ENCODE measurements around the gene FBXO8. TPM values are rescaled to one million over a fixed set of nuclear protein-coding genes. Genes with fewer than 3 reads are reported as not detected.
"Not testable (repeated sequence)": the region's sequence is repeated elsewhere in the genome, so short reads cannot be mapped to it uniquely, and the experiment has no call there.

Gene FBXO8, protein sequence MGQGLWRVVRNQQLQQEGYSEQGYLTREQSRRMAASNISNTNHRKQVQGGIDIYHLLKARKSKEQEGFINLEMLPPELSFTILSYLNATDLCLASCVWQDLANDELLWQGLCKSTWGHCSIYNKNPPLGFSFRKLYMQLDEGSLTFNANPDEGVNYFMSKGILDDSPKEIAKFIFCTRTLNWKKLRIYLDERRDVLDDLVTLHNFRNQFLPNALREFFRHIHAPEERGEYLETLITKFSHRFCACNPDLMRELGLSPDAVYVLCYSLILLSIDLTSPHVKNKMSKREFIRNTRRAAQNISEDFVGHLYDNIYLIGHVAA
- 35.0 TPM for total RNA-seq

DNA sequence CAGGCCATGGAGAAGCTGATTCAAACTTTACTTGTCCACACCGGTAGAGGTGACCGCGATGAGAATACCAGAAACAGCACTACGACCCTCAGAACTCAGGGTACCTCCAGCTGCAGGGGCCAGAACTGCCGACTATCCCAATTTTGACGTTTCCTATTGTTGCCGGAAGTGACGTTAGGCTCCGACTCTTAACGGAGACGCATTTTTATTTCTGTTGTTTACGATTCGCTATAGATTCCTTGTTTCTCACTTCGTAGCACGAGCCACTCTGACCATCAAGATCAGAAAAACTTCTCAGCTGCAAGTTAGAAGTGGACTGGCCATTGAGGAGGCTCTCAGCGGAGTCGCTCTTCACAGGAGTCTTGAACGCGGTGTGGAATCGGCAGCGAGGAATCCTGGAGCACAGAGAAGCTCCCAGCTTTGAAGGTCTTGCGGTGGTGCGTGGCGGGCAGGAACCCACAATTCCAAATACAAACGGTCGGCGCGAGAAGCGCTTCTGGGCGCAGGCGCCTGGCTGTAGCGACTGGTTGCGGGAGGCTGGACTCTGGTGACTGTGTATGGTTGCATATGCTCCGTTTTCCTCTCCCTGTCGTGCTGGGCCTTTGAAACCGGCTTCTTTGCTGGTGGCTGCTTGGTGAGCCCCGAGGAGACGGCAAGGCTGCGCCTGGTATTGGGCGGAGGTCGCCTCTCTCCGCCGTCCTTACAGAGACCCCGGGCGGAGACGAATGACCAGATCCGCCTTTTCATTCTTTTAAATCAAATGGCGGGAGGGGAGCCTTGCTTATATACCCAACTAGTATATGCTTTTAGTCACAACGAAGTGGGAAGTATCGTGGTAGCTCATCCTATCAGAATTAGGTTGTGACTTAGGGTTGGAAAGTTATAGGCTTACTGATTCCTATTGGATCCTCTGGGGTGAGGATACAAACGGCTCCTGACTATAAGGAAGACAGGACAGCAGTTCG, at the start of gene FBXO8, which contains the start of gene CEP44:
Gene FBXO8 (minus strand): TSS at position 161 of the 965 bp plus-strand sequence. CDS start 20,575 bp downstream, outside the sequence.
Gene CEP44 (plus strand): TSS at position 405 of the 965 bp plus-strand sequence. CDS start 15,211 bp downstream, outside the sequence.
- peak; percentile 85 for DNase-seq

DNA sequence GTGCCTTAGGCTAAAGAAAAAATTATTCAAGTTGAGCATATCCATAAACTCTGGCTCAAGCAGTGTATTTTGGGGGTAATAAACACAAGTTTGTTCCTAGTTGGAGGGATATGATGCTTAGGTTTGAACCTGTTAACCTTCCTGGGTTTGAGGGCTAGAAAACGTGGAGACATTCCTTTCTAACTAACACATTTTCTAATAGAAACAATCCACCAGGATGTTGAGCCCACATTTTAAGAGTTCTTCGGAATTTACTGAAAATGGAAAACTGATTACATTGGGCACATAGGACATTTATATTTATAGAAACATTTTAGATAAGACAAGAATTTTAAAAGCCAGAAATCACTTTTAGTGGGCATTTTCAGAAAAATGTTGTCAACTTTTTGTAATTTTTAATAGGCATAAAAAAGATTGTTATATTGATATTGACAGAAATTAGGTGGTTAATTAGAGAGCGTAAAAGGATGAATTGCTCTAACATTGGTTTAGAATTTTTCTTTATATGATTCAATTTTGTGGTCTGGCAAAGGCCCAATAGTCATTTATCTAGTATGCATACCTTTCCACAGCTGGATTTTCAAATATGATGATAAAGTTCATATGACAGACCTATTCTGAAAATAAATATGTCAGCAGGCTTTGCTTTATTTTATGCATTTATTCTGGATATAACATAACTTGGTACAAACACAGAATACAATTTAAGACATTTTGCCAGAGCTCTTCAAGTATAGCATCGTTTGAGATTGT, 49.5 kb upstream of the FBXO8 start:
- DNase-seq: no peak

DNA sequence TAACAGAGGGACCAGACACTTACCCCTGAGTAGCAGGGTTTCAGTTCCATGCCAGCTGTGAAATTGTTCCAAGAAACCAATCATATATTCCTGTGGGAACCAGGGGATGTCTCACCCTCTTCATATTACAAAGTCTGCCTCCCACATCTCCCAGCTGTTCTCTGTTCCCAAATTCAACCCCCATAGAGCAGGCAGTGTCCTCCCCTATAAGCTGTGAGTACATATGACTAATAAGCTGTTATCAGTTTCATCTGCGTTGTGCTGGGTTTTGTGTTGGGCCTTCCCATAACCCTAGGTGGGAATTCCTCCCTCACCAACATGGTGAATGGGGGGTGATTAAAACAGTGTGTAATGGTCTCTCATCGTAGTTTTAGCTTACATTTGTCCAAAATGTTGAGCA, 41.3 kb upstream of the FBXO8 start:
- no peak for DNase-seq

DNA sequence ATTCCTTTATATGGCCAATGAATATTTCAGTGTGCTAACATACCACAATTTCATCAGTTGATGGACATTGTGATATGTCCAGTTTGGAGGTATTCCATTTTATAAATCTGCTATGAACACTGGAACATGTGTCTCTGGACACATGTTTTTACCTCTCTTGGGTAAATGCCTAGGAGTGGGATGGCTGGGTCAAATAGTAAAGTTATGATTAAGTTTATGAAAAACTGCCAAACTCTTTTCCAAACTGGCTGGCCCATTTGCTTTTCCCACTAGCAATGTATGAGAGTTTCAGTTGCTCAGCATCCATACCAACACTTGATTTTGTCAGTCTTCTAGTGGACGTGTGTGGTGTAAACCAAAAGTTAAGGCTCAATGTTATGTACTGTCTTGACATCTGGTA, 40.8 kb upstream of the FBXO8 start:
- no peak for DNase-seq

DNA sequence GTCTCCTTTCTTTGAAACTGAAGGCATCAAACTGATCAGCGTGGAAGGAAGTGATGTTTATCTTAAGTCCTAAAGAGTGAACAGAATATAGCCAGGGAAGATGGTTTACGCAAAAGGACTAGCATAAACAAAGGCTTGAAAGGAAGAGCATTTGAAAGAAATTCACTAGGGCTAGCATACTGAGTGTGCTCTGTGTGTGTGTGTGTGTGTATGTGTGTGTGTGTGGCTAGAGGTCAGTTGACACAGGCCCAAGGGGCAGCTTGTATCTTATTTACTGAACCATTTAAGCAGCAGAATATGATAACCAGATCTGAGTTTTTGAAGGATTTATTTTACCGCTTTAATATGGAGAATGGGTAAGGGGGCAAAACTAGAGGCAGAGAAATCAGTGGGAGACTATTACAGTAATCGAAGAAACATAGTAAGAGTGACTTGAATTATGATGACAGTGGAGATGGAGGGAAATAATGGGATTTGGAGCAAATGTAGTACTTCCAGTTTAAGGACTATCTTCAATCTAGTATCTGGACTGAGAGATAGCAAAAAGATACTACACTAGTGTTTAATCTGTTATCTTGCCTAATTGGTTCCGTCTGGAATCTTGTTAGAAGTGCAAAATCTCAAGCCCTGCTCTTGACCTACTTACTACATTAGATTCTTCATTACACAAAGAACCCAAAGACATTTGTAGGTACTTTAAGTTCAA, 37.2 kb upstream of the FBXO8 start:
- DNase-seq: no peak

DNA sequence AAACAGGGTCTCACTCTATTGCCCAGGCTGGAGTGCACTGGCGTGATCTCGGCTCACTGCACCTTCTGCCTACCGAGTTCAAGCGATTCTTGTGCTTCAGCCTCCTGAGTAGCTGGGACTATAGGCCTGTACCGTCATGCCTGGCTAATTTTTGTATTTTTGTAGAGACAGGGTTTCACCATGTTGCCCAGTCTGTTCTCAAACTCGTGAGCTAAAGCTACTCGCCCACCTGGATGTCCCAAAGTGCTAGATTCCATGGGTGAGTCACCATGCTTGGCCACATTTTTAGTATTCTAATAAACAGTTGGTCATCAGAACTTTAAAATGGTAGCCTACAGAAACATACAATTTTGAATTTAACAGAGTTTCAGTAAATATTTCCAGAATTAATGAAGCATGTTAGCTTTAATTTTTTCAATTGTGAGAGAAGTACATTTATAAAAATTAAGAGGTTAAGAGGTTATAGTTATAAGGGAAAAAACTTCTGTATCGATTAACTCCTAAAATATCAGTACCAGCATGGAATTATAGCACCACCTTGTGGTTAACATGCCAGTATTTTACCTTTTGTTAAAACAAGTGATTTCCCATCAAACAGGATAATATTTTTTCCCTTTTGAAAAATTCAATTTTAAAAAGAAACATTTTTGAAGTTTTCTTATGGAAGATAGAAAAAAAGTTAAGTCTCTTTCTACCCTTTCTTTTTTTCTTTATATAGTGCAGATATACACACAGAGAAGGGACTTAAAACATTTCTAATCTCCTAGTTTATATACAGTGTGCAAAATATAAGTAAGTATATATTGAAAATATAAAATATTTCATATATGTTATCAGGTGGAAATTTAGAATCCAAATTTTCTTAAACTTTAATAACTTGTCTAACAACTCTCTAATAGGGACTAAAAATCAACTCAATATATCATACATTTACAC, 35.6 kb upstream of the FBXO8 start:
- peak; percentile 8 for DNase-seq

DNA sequence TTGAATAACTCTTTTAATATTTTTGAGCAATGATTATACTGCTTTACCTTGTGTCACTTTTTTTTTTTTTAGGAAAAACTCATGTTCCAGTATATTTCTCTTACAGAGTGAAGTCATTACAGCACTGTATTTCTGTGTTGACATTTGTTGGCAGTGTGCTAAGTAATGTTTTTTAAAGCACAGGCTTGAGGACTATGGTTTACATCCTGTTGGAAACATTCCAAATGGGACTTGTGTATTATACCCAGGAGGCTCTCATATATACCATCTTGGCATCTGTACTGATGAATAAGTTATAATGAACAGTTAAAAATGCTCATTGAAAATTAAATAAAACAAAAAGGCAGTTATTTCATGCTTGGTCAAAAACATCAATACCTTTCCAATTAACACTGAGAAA, 34.1 kb upstream of the FBXO8 start:
- DNase-seq: no peak

DNA sequence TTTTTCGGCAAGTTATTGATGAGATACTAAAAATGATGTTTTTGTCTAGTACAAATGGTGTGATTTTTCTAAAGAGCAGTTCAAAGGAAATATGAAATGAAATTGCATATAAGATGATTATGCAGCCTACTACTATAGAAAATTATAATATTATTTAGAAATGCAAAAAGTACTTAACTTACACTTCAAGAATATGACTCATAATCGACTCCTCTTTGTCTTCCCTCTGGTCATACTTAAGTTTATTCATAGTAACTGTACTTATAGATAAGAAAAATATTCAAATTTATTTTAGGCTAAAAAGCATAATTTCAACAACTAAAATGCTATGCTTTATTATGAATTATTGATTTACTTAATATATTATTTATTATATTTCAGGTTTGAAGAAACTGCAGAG, 33.5 kb upstream of the FBXO8 start:
- no peak for DNase-seq

DNA sequence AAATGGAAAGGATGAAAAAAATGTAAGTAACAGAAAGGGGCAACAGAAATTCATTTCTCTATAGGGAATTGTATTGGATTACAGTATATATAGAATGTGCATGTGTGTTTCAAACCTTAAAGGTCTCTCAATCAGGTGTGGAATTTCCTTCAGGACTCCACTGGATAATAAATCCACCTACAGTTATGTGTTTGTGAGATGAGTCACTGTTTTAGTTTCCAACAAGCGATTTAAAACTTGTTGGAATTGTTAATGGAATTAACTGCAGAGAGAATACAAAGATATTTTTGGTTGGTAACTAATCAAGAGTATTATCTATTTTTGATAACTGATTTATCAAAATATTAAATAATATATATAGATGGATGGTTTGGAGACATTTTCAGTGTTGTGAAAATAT, 33.1 kb upstream of the FBXO8 start:
- no peak for DNase-seq

DNA sequence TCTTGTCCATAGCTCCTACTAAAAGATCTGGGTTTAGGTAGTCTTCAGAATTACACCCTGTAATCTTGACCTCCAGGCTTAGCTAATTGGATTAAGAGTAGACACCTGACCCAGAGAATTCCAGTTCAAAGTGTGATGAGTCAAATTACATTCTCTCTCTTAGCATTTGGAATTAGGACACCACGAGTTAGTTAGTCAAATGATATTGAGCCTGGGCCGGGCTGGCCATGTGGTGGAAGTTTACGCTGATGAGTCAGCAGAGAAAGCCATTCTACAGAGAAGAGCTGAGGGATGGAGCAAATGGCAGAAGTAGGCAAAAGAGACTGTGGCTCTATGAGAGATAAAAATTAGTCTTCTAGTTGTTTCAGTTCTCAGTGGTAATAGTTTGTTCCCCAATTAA, 31.3 kb upstream of the FBXO8 start:
- DNase-seq: no peak

DNA sequence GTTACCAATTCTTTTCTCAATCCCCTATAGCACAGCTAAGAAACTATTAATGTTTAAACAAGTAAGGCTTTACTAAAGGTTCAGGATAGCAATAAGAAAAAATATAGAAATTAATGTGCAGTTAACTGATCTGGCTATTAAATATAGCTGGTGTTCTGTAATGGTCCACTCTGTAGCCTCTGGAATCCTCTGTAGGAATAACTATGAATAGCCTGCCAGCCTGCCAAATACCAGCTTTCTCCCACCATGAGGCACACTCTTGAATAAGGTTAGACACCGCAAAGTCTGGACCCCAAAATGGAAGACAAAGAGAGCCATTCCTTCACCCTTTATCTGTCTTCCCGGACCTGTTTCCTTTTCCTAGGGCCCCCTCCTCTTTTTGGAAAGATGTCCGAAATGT, 30.8 kb upstream of the FBXO8 start:
- DNase-seq: no peak

DNA sequence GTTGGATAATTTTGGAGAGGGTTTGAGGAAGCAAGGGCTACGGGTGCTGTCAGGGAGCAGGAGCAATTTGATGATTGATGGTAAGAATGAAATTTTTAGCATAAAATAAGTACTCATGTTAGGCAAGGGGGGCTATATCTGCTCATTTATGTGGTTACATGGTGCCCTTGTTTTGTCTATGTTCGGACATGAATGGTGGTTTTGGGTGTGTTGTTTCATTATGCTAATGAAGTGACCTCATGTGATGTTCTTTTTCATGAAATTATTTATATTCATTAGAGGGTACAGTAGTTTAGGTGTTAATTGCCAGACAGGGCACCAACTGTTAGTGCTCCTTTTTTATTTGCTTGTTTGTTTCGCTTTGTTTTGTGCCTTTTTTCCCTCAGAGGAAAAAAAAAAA, 29.5 kb upstream of the FBXO8 start:
- no peak for DNase-seq

DNA sequence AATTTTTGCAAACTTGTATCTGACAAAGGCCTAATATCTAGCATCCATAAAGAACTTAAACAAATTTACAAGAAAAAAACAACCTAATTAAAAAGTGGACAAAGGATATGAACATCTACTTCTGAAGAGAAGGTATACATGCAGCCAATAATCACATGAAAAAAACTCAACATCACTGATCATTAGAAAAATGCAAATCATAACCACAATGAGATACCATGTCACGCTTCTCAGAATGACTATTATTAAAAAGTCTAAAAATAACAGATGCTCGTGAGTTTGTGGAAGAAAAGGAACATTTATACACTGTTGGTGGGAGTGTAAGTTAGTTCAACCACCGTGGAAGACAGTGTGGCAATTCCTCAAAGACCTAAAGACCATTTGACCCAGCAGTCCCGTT, 24.2 kb upstream of the FBXO8 start:
- DNase-seq: no peak

DNA sequence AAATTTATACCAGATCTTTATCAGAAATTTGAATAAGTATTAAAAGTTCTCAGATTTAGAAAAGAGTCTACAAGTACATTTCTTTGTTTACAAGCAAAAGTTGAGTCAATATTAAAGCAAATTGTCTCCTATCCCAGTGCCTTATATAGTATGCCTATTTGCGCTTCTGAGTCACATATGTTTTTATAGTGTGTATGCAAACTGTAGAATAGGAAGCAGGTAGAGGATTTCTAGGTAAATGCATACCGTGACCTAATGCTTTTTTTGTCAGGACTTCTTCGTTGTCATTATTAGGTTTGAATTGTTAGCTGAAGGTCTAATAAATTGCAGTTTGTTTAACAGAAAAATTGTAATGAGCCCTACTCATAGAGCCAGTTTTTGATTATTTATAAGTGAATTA, 22.5 kb upstream of the FBXO8 start:
- no peak for DNase-seq

DNA sequence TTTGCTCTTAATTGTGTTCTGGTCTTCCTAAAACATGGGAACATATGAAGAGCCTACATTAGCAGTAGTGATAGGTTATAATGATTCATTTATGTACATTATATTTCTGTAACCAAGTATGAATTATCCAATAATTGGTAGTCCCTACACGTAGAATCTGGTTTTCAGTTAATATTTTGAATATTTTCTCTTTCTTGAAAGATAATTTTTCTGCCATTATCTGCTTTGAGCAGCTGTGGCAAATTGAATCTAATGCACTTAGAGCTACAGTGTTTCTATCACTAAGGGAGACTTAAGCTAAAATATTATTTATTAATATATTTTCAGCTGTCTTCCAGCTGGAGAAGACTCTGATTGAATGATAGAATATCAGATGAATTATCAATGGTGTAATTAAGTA, 21.2 kb upstream of the FBXO8 start:
- DNase-seq: no peak

DNA sequence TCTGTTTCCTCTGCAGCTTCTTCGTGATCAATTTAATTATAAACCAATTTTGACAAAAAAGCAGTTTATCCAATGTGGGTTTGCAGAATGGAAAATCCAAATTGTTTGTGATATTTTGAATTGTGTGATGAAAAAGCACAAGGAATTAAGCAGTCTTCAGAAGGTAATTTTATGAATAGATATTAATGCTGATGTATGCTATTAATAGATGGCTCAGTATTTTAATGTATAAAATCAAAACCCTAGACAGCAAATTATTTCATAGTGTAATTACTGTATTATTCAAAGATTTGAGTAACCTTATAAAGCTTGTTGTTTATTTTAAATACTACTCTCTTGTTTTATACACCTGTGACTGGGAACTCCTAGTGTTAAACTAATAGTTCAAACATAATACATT, 20.2 kb upstream of the FBXO8 start:
- no peak for DNase-seq

DNA sequence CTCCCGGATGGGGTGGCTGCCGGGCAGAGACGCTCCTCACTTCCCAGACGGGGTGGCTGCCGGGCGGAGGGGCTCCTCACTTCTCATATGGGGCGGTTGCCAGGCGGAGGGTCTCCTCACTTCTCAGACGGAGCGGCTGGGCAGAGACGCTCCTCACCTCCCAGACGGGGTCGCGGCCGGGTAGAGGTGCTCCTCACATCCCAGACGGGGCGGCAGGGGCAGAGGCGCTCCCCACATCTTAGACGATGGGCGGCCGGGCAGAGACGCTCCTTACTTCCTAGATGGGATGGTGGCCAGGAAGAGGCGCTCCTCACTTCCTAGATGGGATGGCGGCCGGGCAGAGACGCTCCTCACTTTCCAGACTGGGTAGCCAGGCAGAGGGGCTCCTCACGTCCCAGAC, 11.7 kb upstream of the FBXO8 start:
- DNase-seq: not testable (repeated sequence)

DNA sequence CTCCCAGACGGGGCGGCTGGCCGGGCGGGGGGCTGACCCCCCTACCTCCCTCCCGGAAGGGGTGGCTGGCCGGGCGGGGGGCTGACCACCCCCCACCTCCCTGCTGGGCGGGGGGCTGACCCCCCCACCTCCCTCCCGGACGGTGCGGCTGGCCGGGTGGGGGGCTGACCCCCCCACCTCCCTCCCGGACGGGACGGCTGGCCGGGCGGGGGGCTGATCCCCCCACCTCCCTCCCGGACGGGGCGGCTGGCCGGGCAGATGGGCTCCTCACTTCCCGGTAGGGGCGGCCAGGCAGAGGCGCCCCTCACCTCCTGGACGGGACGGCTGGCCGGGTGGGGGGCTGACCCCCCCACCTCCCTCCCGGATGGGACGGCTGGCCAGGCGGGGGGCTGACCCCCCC, 11.2 kb upstream of the FBXO8 start:
- DNase-seq: not testable (repeated sequence)

DNA sequence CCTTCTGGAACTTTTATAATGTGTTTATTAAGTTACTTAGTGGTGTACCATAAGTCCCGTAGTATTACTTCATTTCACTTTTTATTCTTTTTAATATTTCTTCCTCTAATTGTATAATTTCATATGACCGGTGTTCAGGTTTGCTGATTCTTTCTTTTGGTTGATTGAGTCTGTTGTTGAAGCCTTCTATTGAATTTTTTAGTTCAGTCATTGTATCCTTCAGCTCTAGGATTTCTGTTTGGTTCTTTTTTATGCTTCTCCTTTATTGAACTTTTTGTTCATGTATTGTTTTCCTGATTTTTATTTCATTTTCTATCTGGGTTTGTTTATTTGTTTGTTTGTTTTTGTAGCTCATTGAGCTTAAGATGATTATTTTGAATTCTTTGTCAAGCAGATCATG, 9.0 kb upstream of the FBXO8 start:
- no peak for DNase-seq

DNA sequence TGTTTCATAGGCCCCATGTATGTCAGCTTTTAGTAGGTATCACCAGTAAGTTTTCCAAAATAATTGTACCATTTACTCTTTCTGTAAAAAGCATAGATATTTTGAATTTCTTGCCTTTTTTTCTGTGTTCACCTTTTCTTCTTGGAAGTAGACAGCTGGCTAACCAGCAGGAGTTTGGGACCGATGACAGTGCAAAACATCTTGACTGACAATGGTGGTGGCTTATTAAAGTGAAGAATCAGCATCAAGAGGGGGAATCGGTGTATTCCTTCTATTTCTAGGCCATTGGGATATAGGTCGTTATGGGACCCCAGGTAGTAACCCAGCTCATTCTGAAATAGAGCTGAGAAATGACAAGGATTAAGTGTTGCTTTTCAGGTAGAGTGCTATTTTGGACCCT, 3.4 kb upstream of the FBXO8 start:
- no peak for DNase-seq

DNA sequence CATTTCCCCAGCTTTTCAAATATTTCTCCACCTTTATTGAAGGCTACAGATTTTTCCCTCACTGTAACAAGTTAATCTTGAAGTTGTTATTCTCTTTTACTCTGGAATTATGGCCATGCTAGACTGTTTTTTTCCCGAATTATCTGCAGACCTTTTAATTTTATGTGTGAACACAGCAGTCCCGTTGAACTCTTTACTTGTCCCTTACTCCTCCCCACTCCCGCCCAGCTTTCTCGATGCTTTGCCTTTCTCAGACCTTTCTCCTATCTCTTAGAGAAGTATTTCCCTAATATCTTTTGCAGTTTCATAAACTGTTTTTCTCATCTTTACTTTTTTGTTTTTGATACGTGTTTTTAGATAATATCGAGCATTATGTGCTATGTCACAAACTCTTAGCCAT, 1.0 kb upstream of the FBXO8 start:
- no peak for DNase-seq
